ENCODE data around the gene MPPED2.

MPPED2 gene

DNA sequence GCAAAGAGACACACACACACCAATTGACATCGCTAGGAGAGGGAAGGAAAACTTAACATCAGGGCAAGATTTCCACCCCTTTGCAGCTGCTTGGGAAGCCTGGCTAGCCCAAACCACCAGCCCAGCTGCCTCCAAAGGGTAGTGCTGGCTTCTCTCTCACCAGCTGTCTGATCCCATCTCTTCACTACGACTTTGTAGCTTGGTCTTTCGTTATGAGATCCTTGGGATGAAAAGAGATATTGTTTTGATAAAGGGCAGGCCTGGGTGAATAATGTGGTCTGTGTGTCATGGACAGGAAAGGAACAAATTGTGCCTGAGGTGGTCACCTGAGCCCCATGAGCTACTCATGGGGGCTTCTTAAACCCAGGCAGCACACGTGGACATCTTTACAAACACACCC is 161.3 kb downstream of the MPPED2 start:
- Mint-ChIP-seq H3K27me3 (ENCODE audit: low read depth) (peaks cover 28% of the 10 kb centered on the region), H3K27ac (peak overlapping the region; percentile 81 to 90 (median 85)), H3K36me3 (ENCODE audit: low read depth) (peaks cover 12% of the 10 kb centered on the region), H3K9me3 (no peaks in the 10 kb centered on the region), H3K4me3 (peak overlapping the region in 1 of 3 experiments; percentile 17), H3K4me1 (peaks cover 64% of the 10 kb centered on the region)
- TF ChIP-seq, protein P1, sequence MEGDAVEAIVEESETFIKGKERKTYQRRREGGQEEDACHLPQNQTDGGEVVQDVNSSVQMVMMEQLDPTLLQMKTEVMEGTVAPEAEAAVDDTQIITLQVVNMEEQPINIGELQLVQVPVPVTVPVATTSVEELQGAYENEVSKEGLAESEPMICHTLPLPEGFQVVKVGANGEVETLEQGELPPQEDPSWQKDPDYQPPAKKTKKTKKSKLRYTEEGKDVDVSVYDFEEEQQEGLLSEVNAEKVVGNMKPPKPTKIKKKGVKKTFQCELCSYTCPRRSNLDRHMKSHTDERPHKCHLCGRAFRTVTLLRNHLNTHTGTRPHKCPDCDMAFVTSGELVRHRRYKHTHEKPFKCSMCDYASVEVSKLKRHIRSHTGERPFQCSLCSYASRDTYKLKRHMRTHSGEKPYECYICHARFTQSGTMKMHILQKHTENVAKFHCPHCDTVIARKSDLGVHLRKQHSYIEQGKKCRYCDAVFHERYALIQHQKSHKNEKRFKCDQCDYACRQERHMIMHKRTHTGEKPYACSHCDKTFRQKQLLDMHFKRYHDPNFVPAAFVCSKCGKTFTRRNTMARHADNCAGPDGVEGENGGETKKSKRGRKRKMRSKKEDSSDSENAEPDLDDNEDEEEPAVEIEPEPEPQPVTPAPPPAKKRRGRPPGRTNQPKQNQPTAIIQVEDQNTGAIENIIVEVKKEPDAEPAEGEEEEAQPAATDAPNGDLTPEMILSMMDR (IDR thresholded peaks at IDR 0.05; ENCODE audit: unreplicated experiment in 3 of 3) = no peak

DNA sequence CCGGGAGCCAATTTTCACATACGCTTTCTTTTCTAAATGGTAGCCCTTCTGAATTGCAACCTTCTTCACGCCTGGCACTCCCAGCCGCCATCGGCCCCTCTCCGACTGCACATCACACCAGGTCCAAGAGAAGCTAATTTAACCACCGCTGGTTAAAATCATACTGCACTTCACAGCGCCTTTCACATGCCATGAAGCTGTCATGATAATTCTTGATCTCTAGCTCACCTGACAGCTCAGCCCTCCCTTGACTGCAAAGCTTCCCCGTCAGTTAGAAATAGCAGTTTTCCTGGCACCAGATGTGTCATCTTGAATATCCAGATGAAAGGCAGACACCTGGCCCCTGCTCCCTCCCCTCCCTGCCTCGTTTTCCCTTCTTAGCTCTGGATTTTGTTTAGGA is 161.8 kb downstream of the MPPED2 start:
- Mint-ChIP-seq H3K27ac (peak overlapping the region; percentile 81 to 90 (median 85)), H3K9me3 (no peaks in the 10 kb centered on the region), H3K36me3 (ENCODE audit: low read depth) (peaks cover 7% of the 10 kb centered on the region), H3K4me3 (peak overlapping the region in 1 of 3 experiments; percentile 17), H3K4me1 (peaks cover 59% of the 10 kb centered on the region), H3K27me3 (ENCODE audit: low read depth) (peaks cover 28% of the 10 kb centered on the region)
- TF ChIP-seq, protein P1 (IDR thresholded peaks at IDR 0.05; ENCODE audit: unreplicated experiment in 3 of 3) = no peak

DNA sequence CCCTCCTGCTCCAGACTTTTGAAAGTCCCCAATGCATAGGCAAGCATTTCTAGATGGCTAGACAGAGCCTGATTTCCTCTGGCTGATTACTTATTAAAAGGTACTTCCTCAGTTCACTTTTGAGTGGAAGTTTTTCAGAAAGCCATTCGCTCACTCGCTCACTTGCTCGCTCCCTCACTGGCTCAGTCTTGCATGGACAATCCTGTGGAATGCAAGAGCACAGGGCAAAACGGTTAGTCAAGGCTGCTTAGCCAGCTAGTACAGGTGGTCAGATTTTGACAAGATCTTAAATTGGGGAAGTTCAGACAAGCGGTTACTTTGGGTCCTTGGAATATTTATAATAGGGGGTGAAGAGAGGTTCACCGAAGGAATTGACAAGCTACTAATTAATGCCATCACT is 162.3 kb downstream of the MPPED2 start:
- peak overlapping the region; percentile 81 to 90 (median 85) for H3K27ac Mint-ChIP-seq
- H3K4me1 Mint-ChIP-seq = peaks cover 55% of the 10 kb centered on the region
- no peaks in the 10 kb centered on the region for H3K9me3 Mint-ChIP-seq
- peak overlapping the region in 2 of 3 experiments; percentile 8 to 52 for H3K4me3 Mint-ChIP-seq
- peaks cover 7% of the 10 kb centered on the region for H3K36me3 Mint-ChIP-seq (ENCODE audit: low read depth)
- TF ChIP-seq, protein P1 (IDR thresholded peaks at IDR 0.05; ENCODE audit: unreplicated experiment in 3 of 3) = no peak
- H3K27me3 Mint-ChIP-seq (ENCODE audit: low read depth) = peaks cover 28% of the 10 kb centered on the region

DNA sequence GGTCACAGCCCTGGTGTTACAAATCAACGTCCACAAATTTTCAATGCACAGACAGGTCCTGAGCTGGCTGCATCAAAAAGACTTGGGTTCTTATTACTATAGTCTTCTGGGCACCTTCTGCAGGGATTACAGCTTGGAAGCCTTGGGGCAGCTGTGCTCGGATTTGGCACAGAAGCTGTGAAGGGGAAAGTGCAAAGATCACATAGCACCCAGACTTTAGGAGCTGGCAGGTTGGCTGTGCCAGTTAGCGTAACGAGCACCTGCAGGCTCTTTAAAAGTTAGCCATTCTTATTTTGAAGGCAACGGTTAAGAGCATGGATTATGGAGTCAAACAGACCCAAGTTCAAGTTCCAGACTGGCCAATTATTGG is 162.9 kb downstream of the MPPED2 start:
- peaks cover 55% of the 10 kb centered on the region for H3K4me1 Mint-ChIP-seq
- peaks cover 28% of the 10 kb centered on the region for H3K27me3 Mint-ChIP-seq (ENCODE audit: low read depth)
- TF ChIP-seq, protein P1 (IDR thresholded peaks at IDR 0.05; ENCODE audit: unreplicated experiment in 3 of 3) = no peak

DNA sequence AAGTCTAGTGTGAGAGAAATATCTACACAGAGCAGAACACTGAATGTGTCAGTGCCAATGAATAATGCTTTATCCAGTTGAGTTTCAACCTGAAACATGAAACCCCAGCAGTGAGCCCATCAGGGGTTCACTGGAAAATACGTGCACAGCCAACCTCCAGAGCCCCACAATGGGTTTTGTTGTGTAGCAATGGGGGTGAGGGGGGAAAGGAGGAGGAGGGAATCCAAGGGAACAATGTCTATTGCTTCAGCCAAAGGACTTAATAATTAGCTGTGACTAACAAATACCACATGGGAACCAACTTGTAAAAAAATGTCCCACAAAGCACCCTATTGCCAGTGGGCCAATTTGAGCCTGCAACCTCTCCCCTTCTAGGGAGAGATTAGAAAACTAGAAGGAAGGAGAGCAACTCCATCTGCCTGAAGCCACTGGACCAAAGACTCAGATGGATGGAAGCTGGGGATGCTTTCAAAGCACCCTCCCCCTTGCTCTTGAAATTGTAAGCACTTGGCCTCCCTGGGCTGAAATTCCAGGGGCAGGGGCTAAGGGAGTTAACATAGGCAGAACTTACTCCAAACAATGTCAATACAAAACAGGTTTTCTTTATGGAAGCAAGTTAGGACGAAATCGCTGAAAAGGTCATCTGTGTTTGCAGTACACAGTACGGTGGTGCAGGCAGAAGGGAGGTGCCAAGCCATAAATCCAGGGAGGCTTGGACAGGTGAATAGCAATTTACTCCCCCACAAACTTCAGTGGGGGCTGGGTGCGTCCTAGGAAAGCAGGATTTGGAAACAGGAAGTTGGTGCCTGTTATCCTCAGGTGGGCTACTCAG is 163.5 kb downstream of the MPPED2 start:
- Mint-ChIP-seq H3K4me3 (peak overlapping the region; percentile 24 to 65 (median 39)), H3K4me1 (peaks cover 55% of the 10 kb centered on the region), H3K36me3 (ENCODE audit: low read depth) (peaks cover 16% of the 10 kb centered on the region), H3K27me3 (ENCODE audit: low read depth) (peaks cover 27% of the 10 kb centered on the region), H3K27ac (peak overlapping the region; percentile 81 to 90 (median 82)), H3K9me3 (no peaks in the 10 kb centered on the region)
- TF ChIP-seq, protein P1 (IDR thresholded peaks at IDR 0.05; ENCODE audit: unreplicated experiment in 3 of 3) = no peak

More for the DNA sequence above, 162.9 kb downstream of the MPPED2 start:
- Mint-ChIP-seq H3K36me3 (ENCODE audit: low read depth) (peaks cover 12% of the 10 kb centered on the region), H3K27ac (peak overlapping the region; percentile 81 to 90 (median 82)), H3K9me3 (no peaks in the 10 kb centered on the region), H3K4me3 (no peak overlapping the region)

Measured in nephron (organoid).